ENCODE data around the gene CEP250. TPM values are rescaled to one million over a fixed set of nuclear protein-coding genes. Genes with fewer than 3 reads are reported as not detected.

CEP250 gene
- total RNA-seq, 1 experiment from 2014 or later = 42.3 TPM

- H3K9me2 ChIP-seq (ENCODE audit: insufficient read depth) = no peaks in the 10 kb centered on the region
- TF ChIP-seq ELF1 (IDR thresholded peaks at IDR 0.05; ENCODE audit: borderline replicate concordance, low read depth) = no peak
- TF ChIP-seq RAD21 (IDR thresholded peaks at IDR 0.05; ENCODE audit: low read depth) = no peak
- TF ChIP-seq JUND (IDR thresholded peaks at IDR 0.05) = no peak
- TF ChIP-seq SRF (IDR thresholded peaks at IDR 0.05; ENCODE audit: low read depth) = no peak
- TF ChIP-seq CBX3 (IDR thresholded peaks at IDR 0.05; ENCODE audit: low read depth) = no peak
- CTCF ChIA-PET = interaction anchor here (1.6 kb wide), 1 partner anchor 15 kb away, joined by 5 read pairs; no protein-coding TSS in a partner anchor
- H3K4me2 ChIP-seq (ENCODE audit: low read length) = no peak overlapping the region
- BruUV-seq (replicated peaks) = no TSS peak
- no peak for DNase-seq (ENCODE audit: low read depth, low spot score)
- no peak overlapping the region for H3K9ac ChIP-seq (ENCODE audit: low read length)
- ATAC-seq = no peak
- H3K36me3 ChIP-seq (ENCODE audit: control insufficient read depth in 1 of 2, insufficient read depth in 2 of 2, low read length in 2 of 2) = no peaks in the 10 kb centered on the region
- POLR2A ChIA-PET = interaction anchor here (1.2 kb wide), 1 partner anchor 19 kb away, joined by 5 read pairs; no protein-coding TSS in a partner anchor
- H3K9me3 ChIP-seq (ENCODE audit: control insufficient read depth in 1 of 2, insufficient read depth in 1 of 2, low read depth in 1 of 2, low read length in 2 of 2) = no peaks in the 10 kb centered on the region
- RAD21 ChIA-PET (ENCODE audit: low non-redundant PET in 1 of 2, low total read pairs in 2 of 2, uncharacterized antibody in 2 of 2, unreplicated experiment in 2 of 2) = no interaction called here
- no peaks in the 10 kb centered on the region for H3K4me1 ChIP-seq (ENCODE audit: control insufficient read depth in 1 of 2, insufficient read depth in 2 of 2, low read length in 2 of 2)
- H2AFZ ChIP-seq (ENCODE audit: low read depth, low read length, poor library complexity, severe bottlenecking) = no peak overlapping the region
- no peaks in the 10 kb centered on the region for H4K20me1 ChIP-seq (ENCODE audit: insufficient read depth)
- no peak overlapping the region for H3K4me3 ChIP-seq (replicated peaks in 1 of 2; ENCODE audit: low read depth in 1 of 2, low read length in 2 of 2)
- no peaks in the 10 kb centered on the region for H3K79me2 ChIP-seq (ENCODE audit: insufficient read depth, low read length)
- intact Hi-C loops (cut with micrococcal nuclease) = no loop called here
- no peaks in the 10 kb centered on the region for H3K27me3 ChIP-seq (ENCODE audit: insufficient read depth, low read length)
- H3K27ac ChIP-seq (ENCODE audit: low read depth, low read length) = no peak overlapping the region
Measured at GRCh38 chr20:35431621-35432429, 23.6 kb upstream of the CEP250 start.

- Histone ChIP-seq H3K9me2 (ENCODE audit: insufficient read depth) (no peaks in the 10 kb centered on the region), H3K27me3 (ENCODE audit: insufficient read depth, low read length) (no peaks in the 10 kb centered on the region), H3K4me3 (replicated peaks in 1 of 2; ENCODE audit: low read depth in 1 of 2, low read length in 2 of 2) (no peak overlapping the region), H4K20me1 (ENCODE audit: insufficient read depth) (no peaks in the 10 kb centered on the region), H3K9me3 (ENCODE audit: control insufficient read depth in 1 of 2, insufficient read depth in 1 of 2, low read depth in 1 of 2, low read length in 2 of 2) (no peaks in the 10 kb centered on the region), H3K9ac (ENCODE audit: low read length) (no peak overlapping the region), H3K27ac (ENCODE audit: low read depth, low read length) (no peak overlapping the region), H3K79me2 (ENCODE audit: insufficient read depth, low read length) (no peaks in the 10 kb centered on the region), H3K4me1 (ENCODE audit: control insufficient read depth in 1 of 2, insufficient read depth in 2 of 2, low read length in 2 of 2) (no peaks in the 10 kb centered on the region), H2AFZ (ENCODE audit: low read depth, low read length, poor library complexity, severe bottlenecking) (no peak overlapping the region), H3K36me3 (ENCODE audit: control insufficient read depth in 1 of 2, insufficient read depth in 2 of 2, low read length in 2 of 2) (no peaks in the 10 kb centered on the region), H3K4me2 (ENCODE audit: low read length) (no peak overlapping the region)
- intact Hi-C loops (cut with micrococcal nuclease) = no loop called here
- ATAC-seq (peak; percentile 47; the same call in 1 of the 2 replicates), DNase-seq (ENCODE audit: low read depth, low spot score) (no peak)
- TF ChIP-seq EGR1 (IDR thresholded peaks at IDR 0.05; ENCODE audit: low read depth) (no peak), SIN3A (IDR thresholded peaks at IDR 0.05; ENCODE audit: low read depth) (no peak), YY1 (IDR thresholded peaks at IDR 0.05; ENCODE audit: extremely low read depth, insufficient replicate concordance, low read depth, low read length) (no peak), JUND (IDR thresholded peaks at IDR 0.05) (no peak), ZBTB33 (IDR thresholded peaks at IDR 0.05; ENCODE audit: extremely low read depth, insufficient replicate concordance, low read length) (no peak), RAD21 (IDR thresholded peaks at IDR 0.05; ENCODE audit: low read depth) (no peak), SP1 (IDR thresholded peaks at IDR 0.05; ENCODE audit: low read depth) (no peak), FOSL1 (IDR thresholded peaks at IDR 0.05; ENCODE audit: low read depth) (no peak), CBX3 (IDR thresholded peaks at IDR 0.05; ENCODE audit: low read depth) (no peak), SRF (IDR thresholded peaks at IDR 0.05; ENCODE audit: low read depth) (no peak), EZH2 (IDR thresholded peaks at IDR 0.05) (no peak)
- BruUV-seq (replicated peaks) = no TSS peak
- ChIA-PET CTCF (no interaction called here), POLR2A (interaction anchor here (1.2 kb wide), 1 partner anchor 19 kb away, joined by 5 read pairs; no protein-coding TSS in a partner anchor), RAD21 (ENCODE audit: low non-redundant PET in 1 of 2, low total read pairs in 2 of 2, uncharacterized antibody in 2 of 2, unreplicated experiment in 2 of 2) (no interaction called here)
Measured at GRCh38 chr20:35432430-35432735, 23.0 kb upstream of the CEP250 start.

All from HCT116 (cell line).